ENCODE results near the gene MRE11. TPM values are rescaled to one million over a fixed set of nuclear protein-coding genes. Genes with fewer than 3 reads are reported as not detected.

The MRE11 gene
- total and polyA plus RNA-seq, 4 donors, result 1.5 to 18.3 (median 5.6) TPM

DNA sequence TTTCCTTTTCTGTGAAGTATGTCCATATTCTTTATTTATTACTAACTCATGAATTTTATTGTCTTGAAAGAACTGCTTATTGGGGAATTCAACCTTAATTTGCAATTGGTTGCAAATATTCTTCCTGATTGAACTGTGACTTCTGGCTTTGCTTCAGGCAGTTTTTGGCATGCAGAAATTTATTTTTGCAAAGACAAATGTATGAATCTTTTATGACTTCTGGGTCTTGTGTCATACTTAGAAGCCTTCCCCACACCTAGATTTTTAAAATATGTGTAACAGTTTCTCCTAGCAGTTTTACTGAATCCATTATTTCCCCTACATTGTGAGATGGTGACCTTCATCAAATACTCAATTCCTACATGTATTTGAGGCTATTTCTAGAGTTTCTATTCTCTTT, 12.3 kb downstream of the MRE11 start:
- peaks cover 10 to 30% (median 18%) of the 10 kb centered on the region in 4 donors for H3K36me3 ChIP-seq (ENCODE audit: control insufficient read depth in 4 of 4, insufficient read depth in 3 of 4, low read depth in 1 of 4, low read length in 3 of 4)
- no peak overlapping the region for H3K9ac ChIP-seq (ENCODE audit: low read depth in 1 of 2, low read length in 2 of 2)
- no peaks in the 10 kb centered on the region for H3K9me3 ChIP-seq (ENCODE audit: control insufficient read depth in 4 of 4, low read length in 3 of 4)
- H3K27ac ChIP-seq (ENCODE audit: low read depth in 1 of 2, low read length in 2 of 2), result no peak overlapping the region
- H3K27me3 ChIP-seq (ENCODE audit: control insufficient read depth in 4 of 4, insufficient read depth in 4 of 4, low read length in 3 of 4), result no peaks in the 10 kb centered on the region
- TF ChIP-seq NR2F2 (IDR thresholded peaks at IDR 0.05) (no peak), FOXA1 (IDR thresholded peaks at IDR 0.05) (no peak), YY1 (IDR thresholded peaks at IDR 0.05) (no peak), GABPA (IDR thresholded peaks at IDR 0.05 in 1 of 2, conservative IDR thresholded peaks at IDR 0.05 in 1 of 2) (no peak)
- TF ChIP-seq, protein P1, sequence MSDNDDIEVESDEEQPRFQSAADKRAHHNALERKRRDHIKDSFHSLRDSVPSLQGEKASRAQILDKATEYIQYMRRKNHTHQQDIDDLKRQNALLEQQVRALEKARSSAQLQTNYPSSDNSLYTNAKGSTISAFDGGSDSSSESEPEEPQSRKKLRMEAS (IDR thresholded peaks at IDR 0.05), result no peak
- no peaks in the 10 kb centered on the region for H3K4me1 ChIP-seq (ENCODE audit: control insufficient read depth in 4 of 4, insufficient read depth in 4 of 4, low read length in 3 of 4)
- H3K4me3 ChIP-seq (ENCODE audit: low read depth in 1 of 3, low read length in 3 of 3), result no peak overlapping the region
- no peak for DNase-seq (ENCODE audit: low spot score)

DNA sequence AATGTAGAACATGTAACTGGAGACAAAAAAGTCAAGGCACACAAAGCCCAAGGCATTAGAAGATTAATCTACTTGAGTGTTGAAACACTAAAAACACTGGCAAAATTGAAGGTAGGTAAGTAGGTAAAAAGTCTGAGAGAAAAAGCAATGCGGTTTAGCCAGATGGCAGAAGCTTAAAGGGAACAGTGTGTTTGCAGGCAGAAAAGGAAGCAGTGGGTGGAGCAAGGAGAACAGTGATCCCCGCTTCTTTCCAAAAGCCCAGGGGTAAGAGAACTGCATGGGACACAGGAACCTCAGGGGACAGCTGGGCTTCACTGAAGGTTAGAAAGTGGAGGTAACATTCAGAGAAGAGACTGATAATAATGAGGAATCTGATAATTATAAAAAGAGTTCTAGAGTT, 16.0 kb downstream of the MRE11 start:
- H3K4me3 ChIP-seq (ENCODE audit: low read depth in 1 of 3, low read length in 3 of 3), result no peak overlapping the region
- WGBS, result 87% methylated on average over 2 of the region's 2 CpGs
- H3K27me3 ChIP-seq (ENCODE audit: control insufficient read depth in 4 of 4, insufficient read depth in 4 of 4, low read length in 3 of 4), result no peaks in the 10 kb centered on the region
- peaks cover 5 to 30% (median 14%) of the 10 kb centered on the region in 4 donors for H3K36me3 ChIP-seq (ENCODE audit: control insufficient read depth in 4 of 4, insufficient read depth in 3 of 4, low read depth in 1 of 4, low read length in 3 of 4)
- no peaks in the 10 kb centered on the region for H3K4me1 ChIP-seq (ENCODE audit: control insufficient read depth in 4 of 4, insufficient read depth in 4 of 4, low read length in 3 of 4)
- H3K9me3 ChIP-seq (ENCODE audit: control insufficient read depth in 4 of 4, low read length in 3 of 4), result no peaks in the 10 kb centered on the region
- no peak overlapping the region for H3K9ac ChIP-seq (ENCODE audit: low read depth in 1 of 2, low read length in 2 of 2)
- TF ChIP-seq JUND (IDR thresholded peaks at IDR 0.05) (no peak), FOXA1 (IDR thresholded peaks at IDR 0.05) (no peak), EGR1 (IDR thresholded peaks at IDR 0.05; ENCODE audit: low read depth in 2 of 2) (no peak), TAF1 (conservative IDR thresholded peaks at IDR 0.05) (no peak), GABPA (IDR thresholded peaks at IDR 0.05 in 1 of 2, conservative IDR thresholded peaks at IDR 0.05 in 1 of 2) (no peak), HNF4G (IDR thresholded peaks at IDR 0.05) (no peak)
- TF ChIP-seq, protein P2, sequence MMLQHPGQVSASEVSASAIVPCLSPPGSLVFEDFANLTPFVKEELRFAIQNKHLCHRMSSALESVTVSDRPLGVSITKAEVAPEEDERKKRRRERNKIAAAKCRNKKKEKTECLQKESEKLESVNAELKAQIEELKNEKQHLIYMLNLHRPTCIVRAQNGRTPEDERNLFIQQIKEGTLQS (IDR thresholded peaks at IDR 0.05), result no peak
- no peak overlapping the region for H3K27ac ChIP-seq (ENCODE audit: low read depth in 1 of 2, low read length in 2 of 2)
- no peak for DNase-seq (ENCODE audit: low spot score)

DNA sequence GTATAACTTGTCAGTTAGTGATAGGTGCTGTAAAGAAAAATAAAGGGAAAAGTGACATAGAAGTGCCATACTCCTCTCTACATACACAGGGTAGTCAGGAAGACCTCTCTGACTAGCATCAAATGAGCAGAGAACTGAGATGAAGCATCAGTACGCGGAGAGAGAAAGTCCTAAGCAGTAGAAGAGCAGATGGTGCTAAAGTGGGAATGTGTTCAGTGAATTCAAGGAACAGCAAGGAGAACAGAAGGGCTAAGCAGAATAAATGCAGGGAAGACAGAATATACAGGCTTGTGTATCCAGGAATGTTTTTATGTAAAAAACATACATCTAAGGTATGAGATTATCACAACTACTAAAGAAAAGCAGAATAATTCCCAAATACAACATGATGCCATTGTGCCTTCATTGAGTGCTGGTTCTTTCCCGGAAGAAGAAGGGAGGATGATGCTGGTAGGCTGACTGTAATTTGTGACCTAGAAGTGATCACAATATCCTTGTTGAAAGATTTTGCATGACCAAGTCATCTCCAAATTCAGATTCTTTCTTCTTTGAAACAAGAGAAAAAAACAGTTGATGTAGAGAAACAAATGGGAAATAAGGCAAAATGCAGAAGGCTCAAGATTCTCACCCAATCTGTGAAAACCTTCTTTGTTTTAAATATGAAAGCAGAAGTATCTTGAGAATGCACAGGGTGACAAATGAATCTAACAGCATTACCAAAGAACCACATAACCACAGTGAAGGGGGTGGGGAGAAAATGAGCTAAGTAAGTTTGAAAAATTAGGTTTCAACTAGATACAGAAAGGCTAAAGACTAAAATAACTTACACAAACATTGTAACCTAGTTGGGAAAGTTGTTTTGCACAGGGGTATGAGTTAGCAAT, 20.5 kb downstream of the MRE11 start:
- H3K4me1 ChIP-seq (ENCODE audit: control insufficient read depth in 4 of 4, insufficient read depth in 4 of 4, low read length in 3 of 4), result no peaks in the 10 kb centered on the region
- no peak overlapping the region for H3K4me3 ChIP-seq (ENCODE audit: low read depth in 1 of 3, low read length in 3 of 3)
- H3K9ac ChIP-seq (ENCODE audit: low read depth in 1 of 2, low read length in 2 of 2), result no peak overlapping the region
- H3K27ac ChIP-seq (ENCODE audit: low read depth in 1 of 2, low read length in 2 of 2), result no peak overlapping the region
- H3K36me3 ChIP-seq (ENCODE audit: control insufficient read depth in 4 of 4, insufficient read depth in 3 of 4, low read depth in 1 of 4, low read length in 3 of 4), result peaks cover 2 to 35% (median 9%) of the 10 kb centered on the region in 4 donors
- no peak for DNase-seq (ENCODE audit: low spot score)
- 97% methylated on average over 3 of the region's 3 CpGs for WGBS
- no peaks in the 10 kb centered on the region for H3K9me3 ChIP-seq (ENCODE audit: control insufficient read depth in 4 of 4, low read length in 3 of 4)
- H3K27me3 ChIP-seq (ENCODE audit: control insufficient read depth in 4 of 4, insufficient read depth in 4 of 4, low read length in 3 of 4), result no peaks in the 10 kb centered on the region
- no peak for TF ChIP-seq NR2F2 (IDR thresholded peaks at IDR 0.05)
- TF ChIP-seq, protein P3, sequence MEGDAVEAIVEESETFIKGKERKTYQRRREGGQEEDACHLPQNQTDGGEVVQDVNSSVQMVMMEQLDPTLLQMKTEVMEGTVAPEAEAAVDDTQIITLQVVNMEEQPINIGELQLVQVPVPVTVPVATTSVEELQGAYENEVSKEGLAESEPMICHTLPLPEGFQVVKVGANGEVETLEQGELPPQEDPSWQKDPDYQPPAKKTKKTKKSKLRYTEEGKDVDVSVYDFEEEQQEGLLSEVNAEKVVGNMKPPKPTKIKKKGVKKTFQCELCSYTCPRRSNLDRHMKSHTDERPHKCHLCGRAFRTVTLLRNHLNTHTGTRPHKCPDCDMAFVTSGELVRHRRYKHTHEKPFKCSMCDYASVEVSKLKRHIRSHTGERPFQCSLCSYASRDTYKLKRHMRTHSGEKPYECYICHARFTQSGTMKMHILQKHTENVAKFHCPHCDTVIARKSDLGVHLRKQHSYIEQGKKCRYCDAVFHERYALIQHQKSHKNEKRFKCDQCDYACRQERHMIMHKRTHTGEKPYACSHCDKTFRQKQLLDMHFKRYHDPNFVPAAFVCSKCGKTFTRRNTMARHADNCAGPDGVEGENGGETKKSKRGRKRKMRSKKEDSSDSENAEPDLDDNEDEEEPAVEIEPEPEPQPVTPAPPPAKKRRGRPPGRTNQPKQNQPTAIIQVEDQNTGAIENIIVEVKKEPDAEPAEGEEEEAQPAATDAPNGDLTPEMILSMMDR (IDR thresholded peaks at IDR 0.05; ENCODE audit: low read depth, low read length, missing input control), result no peak
- no peak for TF ChIP-seq EGR1 (IDR thresholded peaks at IDR 0.05; ENCODE audit: low read depth in 2 of 2)
- TF ChIP-seq, protein P2 (IDR thresholded peaks at IDR 0.05), result no peak
- no peak for TF ChIP-seq RAD21 (IDR thresholded peaks at IDR 0.05)
- no peak for TF ChIP-seq HNF4G (IDR thresholded peaks at IDR 0.05)
- no peak for TF ChIP-seq RXRA (IDR thresholded peaks at IDR 0.05)
- TF ChIP-seq FOXA1 (IDR thresholded peaks at IDR 0.05), result no peak
- no peak for TF ChIP-seq YY1 (IDR thresholded peaks at IDR 0.05)
- TF ChIP-seq SP1 (IDR thresholded peaks at IDR 0.05), result no peak
- TF ChIP-seq GABPA (IDR thresholded peaks at IDR 0.05 in 1 of 2, conservative IDR thresholded peaks at IDR 0.05 in 1 of 2), result no peak
- TF ChIP-seq JUND (IDR thresholded peaks at IDR 0.05), result no peak
- no peak for TF ChIP-seq TAF1 (conservative IDR thresholded peaks at IDR 0.05)
- TF ChIP-seq, protein P1 (IDR thresholded peaks at IDR 0.05), result no peak
- TF ChIP-seq, protein P4, sequence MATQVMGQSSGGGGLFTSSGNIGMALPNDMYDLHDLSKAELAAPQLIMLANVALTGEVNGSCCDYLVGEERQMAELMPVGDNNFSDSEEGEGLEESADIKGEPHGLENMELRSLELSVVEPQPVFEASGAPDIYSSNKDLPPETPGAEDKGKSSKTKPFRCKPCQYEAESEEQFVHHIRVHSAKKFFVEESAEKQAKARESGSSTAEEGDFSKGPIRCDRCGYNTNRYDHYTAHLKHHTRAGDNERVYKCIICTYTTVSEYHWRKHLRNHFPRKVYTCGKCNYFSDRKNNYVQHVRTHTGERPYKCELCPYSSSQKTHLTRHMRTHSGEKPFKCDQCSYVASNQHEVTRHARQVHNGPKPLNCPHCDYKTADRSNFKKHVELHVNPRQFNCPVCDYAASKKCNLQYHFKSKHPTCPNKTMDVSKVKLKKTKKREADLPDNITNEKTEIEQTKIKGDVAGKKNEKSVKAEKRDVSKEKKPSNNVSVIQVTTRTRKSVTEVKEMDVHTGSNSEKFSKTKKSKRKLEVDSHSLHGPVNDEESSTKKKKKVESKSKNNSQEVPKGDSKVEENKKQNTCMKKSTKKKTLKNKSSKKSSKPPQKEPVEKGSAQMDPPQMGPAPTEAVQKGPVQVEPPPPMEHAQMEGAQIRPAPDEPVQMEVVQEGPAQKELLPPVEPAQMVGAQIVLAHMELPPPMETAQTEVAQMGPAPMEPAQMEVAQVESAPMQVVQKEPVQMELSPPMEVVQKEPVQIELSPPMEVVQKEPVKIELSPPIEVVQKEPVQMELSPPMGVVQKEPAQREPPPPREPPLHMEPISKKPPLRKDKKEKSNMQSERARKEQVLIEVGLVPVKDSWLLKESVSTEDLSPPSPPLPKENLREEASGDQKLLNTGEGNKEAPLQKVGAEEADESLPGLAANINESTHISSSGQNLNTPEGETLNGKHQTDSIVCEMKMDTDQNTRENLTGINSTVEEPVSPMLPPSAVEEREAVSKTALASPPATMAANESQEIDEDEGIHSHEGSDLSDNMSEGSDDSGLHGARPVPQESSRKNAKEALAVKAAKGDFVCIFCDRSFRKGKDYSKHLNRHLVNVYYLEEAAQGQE (IDR thresholded peaks at IDR 0.05), result no peak
- TF ChIP-seq, protein P5, sequence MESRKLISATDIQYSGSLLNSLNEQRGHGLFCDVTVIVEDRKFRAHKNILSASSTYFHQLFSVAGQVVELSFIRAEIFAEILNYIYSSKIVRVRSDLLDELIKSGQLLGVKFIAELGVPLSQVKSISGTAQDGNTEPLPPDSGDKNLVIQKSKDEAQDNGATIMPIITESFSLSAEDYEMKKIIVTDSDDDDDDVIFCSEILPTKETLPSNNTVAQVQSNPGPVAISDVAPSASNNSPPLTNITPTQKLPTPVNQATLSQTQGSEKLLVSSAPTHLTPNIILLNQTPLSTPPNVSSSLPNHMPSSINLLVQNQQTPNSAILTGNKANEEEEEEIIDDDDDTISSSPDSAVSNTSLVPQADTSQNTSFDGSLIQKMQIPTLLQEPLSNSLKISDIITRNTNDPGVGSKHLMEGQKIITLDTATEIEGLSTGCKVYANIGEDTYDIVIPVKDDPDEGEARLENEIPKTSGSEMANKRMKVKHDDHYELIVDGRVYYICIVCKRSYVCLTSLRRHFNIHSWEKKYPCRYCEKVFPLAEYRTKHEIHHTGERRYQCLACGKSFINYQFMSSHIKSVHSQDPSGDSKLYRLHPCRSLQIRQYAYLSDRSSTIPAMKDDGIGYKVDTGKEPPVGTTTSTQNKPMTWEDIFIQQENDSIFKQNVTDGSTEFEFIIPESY (IDR thresholded peaks at IDR 0.05), result no peak
- no peak for TF ChIP-seq FOXA2 (IDR thresholded peaks at IDR 0.05)

Measured in liver (tissue), 9 donors.